GM23338 (cell line): ENCODE measurements around the gene RSPH3. TPM values are rescaled to one million over a fixed set of nuclear protein-coding genes. Genes with fewer than 3 reads are reported as not detected.

Experiments used
- ATAC-seq: fragments of 200-7000 bp; cut with Tn5 transposase; 3 replicates; pipeline ENCODE4 v1.9.1; 2020
- DNase-seq: peaks from one replicate; pipeline ENCODE4 v3.0.0-alpha.2; 2015; ENCODE audit warnings: low spot score
- H2AFZ ChIP-seq: fragments of 200-600 bp; sonication (generic); 2 replicates; pipeline ENCODE4 v1.8.0; 2016; ENCODE audit warnings: antibody characterized with exemption, mild to moderate bottlenecking, moderate library complexity
- H3F3A ChIP-seq: fragments of 200-600 bp; sonication (generic); replicated peaks from 2 replicates; pipeline ENCODE4 v1.8.0; 2017; ENCODE audit warnings: antibody characterized with exemption, mixed run types, low read depth
- H3K27ac ChIP-seq: fragments of 200-600 bp; sonication (generic); 2 replicates; pipeline ENCODE4 v1.6.1; 2016; ENCODE audit warnings: low read depth
- H3K27me3 ChIP-seq: fragments of 200-600 bp; sonication (generic); 2 replicates; pipeline ENCODE4 v1.8.0; 2016; ENCODE audit warnings: mild to moderate bottlenecking, mixed run types, moderate library complexity; ENCODE audit not compliant: insufficient read depth
- H3K36me3 ChIP-seq: fragments of 200-600 bp; sonication (generic); 2 replicates; pipeline ENCODE4 v1.8.0; 2016; ENCODE audit warnings: mild to moderate bottlenecking; ENCODE audit not compliant: insufficient read depth
- H3K4me1 ChIP-seq: fragments of 200-600 bp; sonication (generic); 2 replicates; pipeline ENCODE4 v1.8.0; 2016; ENCODE audit warnings: mild to moderate bottlenecking, moderate library complexity; ENCODE audit not compliant: insufficient read depth
- H3K4me2 ChIP-seq: fragments of 200-600 bp; sonication (generic); 2 replicates; pipeline ENCODE4 v1.7.1; 2017; ENCODE audit warnings: mixed run types
- H3K4me3 ChIP-seq: fragments of 200-600 bp; sonication (generic); 2 replicates; pipeline ENCODE4 v1.6.1; 2016; ENCODE audit warnings: mixed run types
- H3K79me2 ChIP-seq: fragments of 200-600 bp; sonication (generic); replicated peaks from 2 replicates; pipeline ENCODE4 v1.8.0; 2017; ENCODE audit warnings: mild to moderate bottlenecking; ENCODE audit not compliant: insufficient read depth
- H3K9me2 ChIP-seq: fragments of 200-600 bp; sonication (generic); 2 replicates; pipeline ENCODE4 v1.8.0; 2017; ENCODE audit not compliant: insufficient read depth
- H4K20me1 ChIP-seq: fragments of 200-600 bp; sonication (generic); replicated peaks from 2 replicates; pipeline ENCODE4 v1.8.0; 2017; ENCODE audit warnings: mild to moderate bottlenecking; ENCODE audit not compliant: insufficient read depth
- H3K27ac Mint-ChIP-seq: 2 replicates; pipeline ENCODE4 v1.8.0; 2020; ENCODE audit warnings: inconsistent platforms, mild to moderate bottlenecking, moderate library complexity, mixed read lengths
- H3K27me3 Mint-ChIP-seq: 3 replicates; pipeline ENCODE4 v1.8.0; 2022; ENCODE audit warnings: low read depth, mild to moderate bottlenecking, moderate library complexity, mixed read lengths, inconsistent platforms; ENCODE audit not compliant: insufficient read depth, poor library complexity
- H3K36me3 Mint-ChIP-seq: 3 replicates; pipeline ENCODE4 v1.8.0; 2021; ENCODE audit warnings: low read depth, mild to moderate bottlenecking, inconsistent platforms, moderate library complexity, mixed read lengths
- H3K4me1 Mint-ChIP-seq: 3 replicates; pipeline ENCODE4 v1.8.0; 2020; ENCODE audit warnings: mild to moderate bottlenecking, inconsistent platforms, mixed read lengths
- H3K4me3 Mint-ChIP-seq: 3 replicates; pipeline ENCODE4 v1.8.0; 2021; ENCODE audit warnings: moderate library complexity, mild to moderate bottlenecking, inconsistent platforms, mixed read lengths
- H3K9me3 Mint-ChIP-seq: 3 replicates; pipeline ENCODE4 v1.8.0; 2020; ENCODE audit warnings: moderate library complexity, mild to moderate bottlenecking, inconsistent platforms, mixed read lengths
- CREB1 ChIP-seq: fragments of 250-450 bp; sonication (Bioruptor Pico); IDR thresholded peaks from 2 replicates; pipeline ENCODE4 v1.5.0; 2020; ENCODE audit warnings: low read depth, mild to moderate bottlenecking, moderate library complexity
- ETS1 ChIP-seq: IDR thresholded peaks from 2 replicates; pipeline ENCODE4 v1.6.1; 2016; ENCODE audit warnings: antibody characterized with exemption
- EZH2 ChIP-seq: fragments of 200-600 bp; sonication (generic); IDR thresholded peaks from one replicate; pipeline ENCODE4 v1.8.0; 2017; ENCODE audit warnings: antibody characterized with exemption, mild to moderate bottlenecking, low read depth; ENCODE audit not compliant: unreplicated experiment
- EZH2phosphoT487 ChIP-seq: fragments of 200-600 bp; sonication (generic); IDR thresholded peaks from one replicate; pipeline ENCODE4 v1.8.1; 2018; ENCODE audit warnings: antibody characterized with exemption; ENCODE audit not compliant: unreplicated experiment
- JUNB ChIP-seq: IDR thresholded peaks from one replicate; pipeline ENCODE4 v1.6.1; 2016; ENCODE audit warnings: antibody characterized with exemption; ENCODE audit not compliant: unreplicated experiment
- NANOG ChIP-seq: IDR thresholded peaks from 2 replicates; pipeline ENCODE4 v1.6.1; 2016; ENCODE audit warnings: antibody characterized with exemption, borderline replicate concordance
- POLR2AphosphoS5 ChIP-seq: IDR thresholded peaks from 2 replicates; pipeline ENCODE4 v1.6.1; 2016; ENCODE audit warnings: antibody characterized with exemption, low read depth
- STAT1 ChIP-seq: IDR thresholded peaks from one replicate; pipeline ENCODE4 v1.6.1; 2016; ENCODE audit warnings: antibody characterized with exemption; ENCODE audit not compliant: unreplicated experiment
- ZNF114 ChIP-seq: fragments of 250-450 bp; sonication (Bioruptor Pico); IDR thresholded peaks from 2 replicates; pipeline ENCODE4 v1.5.0; 2020; ENCODE audit warnings: mild to moderate bottlenecking, moderate library complexity
- ZNF331 ChIP-seq: fragments of 250-450 bp; sonication (Bioruptor Pico); IDR thresholded peaks from 2 replicates; pipeline ENCODE4 v1.5.0; 2020; ENCODE audit warnings: low read depth, mild to moderate bottlenecking, moderate library complexity
- polyA plus RNA-seq: library from polyadenylated mRNA; unstranded; fragments of >200 nt; fragmentation: Nextera tagmentation; extraction: Ambion mirVana; gene quantifications from 2 replicates; pipeline ENCODE4 v1.2.1, GENCODE V29; 2016
- total RNA-seq: library from RNA; depleted of rRNA; stranded (reverse); fragments of >200 nt; shearing (Covaris generic); gene quantifications from 2 replicates; pipeline ENCODE4 v1.2.3, GENCODE V29; 2014
- TF ChIP-seq, protein P1 (sequence below), 2 experiments: fragments of 200-600 bp in 1 of 2; sonication (generic) in 1 of 2; conservative IDR thresholded peaks; 2 replicates each; pipeline versions ENCODE4 v1.5.1 to v1.6.1; 2016 to 2017; ENCODE audit warnings: antibody characterized with exemption in 2 of 2, low read depth in 2 of 2, mild to moderate bottlenecking in 2 of 2, moderate library complexity in 1 of 2
- TF ChIP-seq, protein P2 (sequence below): fragments of 250-450 bp; sonication (Bioruptor Pico); IDR thresholded peaks from 2 replicates; pipeline ENCODE4 v1.5.0; 2020; ENCODE audit warnings: mild to moderate bottlenecking, moderate library complexity
- TF ChIP-seq, protein P3 (sequence below): IDR thresholded peaks from one replicate; pipeline ENCODE4 v1.6.1; 2018; ENCODE audit warnings: antibody characterized with exemption; ENCODE audit not compliant: unreplicated experiment

RSPH3 gene
- total and polyA plus RNA-seq, 2 experiments from 2014 or later: 1.7 to 3.9 TPM

GRCh38 chr6:158988477-158988876 lies 11.5 kb downstream of the RSPH3 start:
- H3K4me1 Mint-ChIP-seq: no peaks in the 10 kb centered on the region
- H3K4me1 ChIP-seq: no peaks in the 10 kb centered on the region
- H4K20me1 ChIP-seq: no peaks in the 10 kb centered on the region
- no peak overlapping the region for H3K4me3 ChIP-seq
- no peaks in the 10 kb centered on the region for H3K36me3 ChIP-seq
- TF ChIP-seq ZNF331 (no peak), EZH2 (no peak), POLR2AphosphoS5 (no peak), ETS1 (no peak), CREB1 (CRISPR knock-in tag) (no peak), STAT1 (no peak), NANOG (no peak), JUNB (no peak), ZNF114 (no peak), EZH2phosphoT487 (no peak)
- TF ChIP-seq, protein P1, sequence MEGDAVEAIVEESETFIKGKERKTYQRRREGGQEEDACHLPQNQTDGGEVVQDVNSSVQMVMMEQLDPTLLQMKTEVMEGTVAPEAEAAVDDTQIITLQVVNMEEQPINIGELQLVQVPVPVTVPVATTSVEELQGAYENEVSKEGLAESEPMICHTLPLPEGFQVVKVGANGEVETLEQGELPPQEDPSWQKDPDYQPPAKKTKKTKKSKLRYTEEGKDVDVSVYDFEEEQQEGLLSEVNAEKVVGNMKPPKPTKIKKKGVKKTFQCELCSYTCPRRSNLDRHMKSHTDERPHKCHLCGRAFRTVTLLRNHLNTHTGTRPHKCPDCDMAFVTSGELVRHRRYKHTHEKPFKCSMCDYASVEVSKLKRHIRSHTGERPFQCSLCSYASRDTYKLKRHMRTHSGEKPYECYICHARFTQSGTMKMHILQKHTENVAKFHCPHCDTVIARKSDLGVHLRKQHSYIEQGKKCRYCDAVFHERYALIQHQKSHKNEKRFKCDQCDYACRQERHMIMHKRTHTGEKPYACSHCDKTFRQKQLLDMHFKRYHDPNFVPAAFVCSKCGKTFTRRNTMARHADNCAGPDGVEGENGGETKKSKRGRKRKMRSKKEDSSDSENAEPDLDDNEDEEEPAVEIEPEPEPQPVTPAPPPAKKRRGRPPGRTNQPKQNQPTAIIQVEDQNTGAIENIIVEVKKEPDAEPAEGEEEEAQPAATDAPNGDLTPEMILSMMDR (conservative IDR thresholded peaks at IDR 0.05; ENCODE audit: low read depth in 2 of 2): no peak
- TF ChIP-seq, protein P2, sequence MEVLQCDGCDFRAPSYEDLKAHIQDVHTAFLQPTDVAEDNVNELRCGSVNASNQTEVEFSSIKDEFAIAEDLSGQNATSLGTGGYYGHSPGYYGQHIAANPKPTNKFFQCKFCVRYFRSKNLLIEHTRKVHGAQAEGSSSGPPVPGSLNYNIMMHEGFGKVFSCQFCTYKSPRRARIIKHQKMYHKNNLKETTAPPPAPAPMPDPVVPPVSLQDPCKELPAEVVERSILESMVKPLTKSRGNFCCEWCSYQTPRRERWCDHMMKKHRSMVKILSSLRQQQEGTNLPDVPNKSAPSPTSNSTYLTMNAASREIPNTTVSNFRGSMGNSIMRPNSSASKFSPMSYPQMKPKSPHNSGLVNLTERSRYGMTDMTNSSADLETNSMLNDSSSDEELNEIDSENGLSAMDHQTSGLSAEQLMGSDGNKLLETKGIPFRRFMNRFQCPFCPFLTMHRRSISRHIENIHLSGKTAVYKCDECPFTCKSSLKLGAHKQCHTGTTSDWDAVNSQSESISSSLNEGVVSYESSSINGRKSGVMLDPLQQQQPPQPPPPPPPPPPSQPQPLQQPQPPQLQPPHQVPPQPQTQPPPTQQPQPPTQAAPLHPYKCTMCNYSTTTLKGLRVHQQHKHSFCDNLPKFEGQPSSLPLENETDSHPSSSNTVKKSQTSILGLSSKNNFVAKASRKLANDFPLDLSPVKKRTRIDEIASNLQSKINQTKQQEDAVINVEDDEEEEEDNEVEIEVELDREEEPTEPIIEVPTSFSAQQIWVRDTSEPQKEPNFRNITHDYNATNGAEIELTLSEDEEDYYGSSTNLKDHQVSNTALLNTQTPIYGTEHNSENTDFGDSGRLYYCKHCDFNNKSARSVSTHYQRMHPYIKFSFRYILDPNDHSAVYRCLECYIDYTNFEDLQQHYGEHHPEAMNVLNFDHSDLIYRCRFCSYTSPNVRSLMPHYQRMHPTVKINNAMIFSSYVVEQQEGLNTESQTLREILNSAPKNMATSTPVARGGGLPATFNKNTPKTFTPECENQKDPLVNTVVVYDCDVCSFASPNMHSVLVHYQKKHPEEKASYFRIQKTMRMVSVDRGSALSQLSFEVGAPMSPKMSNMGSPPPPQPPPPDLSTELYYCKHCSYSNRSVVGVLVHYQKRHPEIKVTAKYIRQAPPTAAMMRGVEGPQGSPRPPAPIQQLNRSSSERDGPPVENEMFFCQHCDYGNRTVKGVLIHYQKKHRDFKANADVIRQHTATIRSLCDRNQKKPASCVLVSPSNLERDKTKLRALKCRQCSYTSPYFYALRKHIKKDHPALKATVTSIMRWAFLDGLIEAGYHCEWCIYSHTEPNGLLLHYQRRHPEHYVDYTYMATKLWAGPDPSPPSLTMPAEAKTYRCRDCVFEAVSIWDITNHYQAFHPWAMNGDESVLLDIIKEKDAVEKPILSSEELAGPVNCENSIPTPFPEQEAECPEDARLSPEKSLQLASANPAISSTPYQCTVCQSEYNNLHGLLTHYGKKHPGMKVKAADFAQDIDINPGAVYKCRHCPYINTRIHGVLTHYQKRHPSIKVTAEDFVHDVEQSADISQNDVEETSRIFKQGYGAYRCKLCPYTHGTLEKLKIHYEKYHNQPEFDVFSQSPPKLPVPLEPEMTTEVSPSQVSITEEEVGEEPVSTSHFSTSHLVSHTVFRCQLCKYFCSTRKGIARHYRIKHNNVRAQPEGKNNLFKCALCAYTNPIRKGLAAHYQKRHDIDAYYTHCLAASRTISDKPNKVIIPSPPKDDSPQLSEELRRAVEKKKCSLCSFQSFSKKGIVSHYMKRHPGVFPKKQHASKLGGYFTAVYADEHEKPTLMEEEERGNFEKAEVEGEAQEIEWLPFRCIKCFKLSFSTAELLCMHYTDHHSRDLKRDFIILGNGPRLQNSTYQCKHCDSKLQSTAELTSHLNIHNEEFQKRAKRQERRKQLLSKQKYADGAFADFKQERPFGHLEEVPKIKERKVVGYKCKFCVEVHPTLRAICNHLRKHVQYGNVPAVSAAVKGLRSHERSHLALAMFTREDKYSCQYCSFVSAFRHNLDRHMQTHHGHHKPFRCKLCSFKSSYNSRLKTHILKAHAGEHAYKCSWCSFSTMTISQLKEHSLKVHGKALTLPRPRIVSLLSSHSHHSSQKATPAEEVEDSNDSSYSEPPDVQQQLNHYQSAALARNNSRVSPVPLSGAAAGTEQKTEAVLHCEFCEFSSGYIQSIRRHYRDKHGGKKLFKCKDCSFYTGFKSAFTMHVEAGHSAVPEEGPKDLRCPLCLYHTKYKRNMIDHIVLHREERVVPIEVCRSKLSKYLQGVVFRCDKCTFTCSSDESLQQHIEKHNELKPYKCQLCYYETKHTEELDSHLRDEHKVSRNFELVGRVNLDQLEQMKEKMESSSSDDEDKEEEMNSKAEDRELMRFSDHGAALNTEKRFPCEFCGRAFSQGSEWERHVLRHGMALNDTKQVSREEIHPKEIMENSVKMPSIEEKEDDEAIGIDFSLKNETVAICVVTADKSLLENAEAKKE: no peak
- TF ChIP-seq, protein P3, sequence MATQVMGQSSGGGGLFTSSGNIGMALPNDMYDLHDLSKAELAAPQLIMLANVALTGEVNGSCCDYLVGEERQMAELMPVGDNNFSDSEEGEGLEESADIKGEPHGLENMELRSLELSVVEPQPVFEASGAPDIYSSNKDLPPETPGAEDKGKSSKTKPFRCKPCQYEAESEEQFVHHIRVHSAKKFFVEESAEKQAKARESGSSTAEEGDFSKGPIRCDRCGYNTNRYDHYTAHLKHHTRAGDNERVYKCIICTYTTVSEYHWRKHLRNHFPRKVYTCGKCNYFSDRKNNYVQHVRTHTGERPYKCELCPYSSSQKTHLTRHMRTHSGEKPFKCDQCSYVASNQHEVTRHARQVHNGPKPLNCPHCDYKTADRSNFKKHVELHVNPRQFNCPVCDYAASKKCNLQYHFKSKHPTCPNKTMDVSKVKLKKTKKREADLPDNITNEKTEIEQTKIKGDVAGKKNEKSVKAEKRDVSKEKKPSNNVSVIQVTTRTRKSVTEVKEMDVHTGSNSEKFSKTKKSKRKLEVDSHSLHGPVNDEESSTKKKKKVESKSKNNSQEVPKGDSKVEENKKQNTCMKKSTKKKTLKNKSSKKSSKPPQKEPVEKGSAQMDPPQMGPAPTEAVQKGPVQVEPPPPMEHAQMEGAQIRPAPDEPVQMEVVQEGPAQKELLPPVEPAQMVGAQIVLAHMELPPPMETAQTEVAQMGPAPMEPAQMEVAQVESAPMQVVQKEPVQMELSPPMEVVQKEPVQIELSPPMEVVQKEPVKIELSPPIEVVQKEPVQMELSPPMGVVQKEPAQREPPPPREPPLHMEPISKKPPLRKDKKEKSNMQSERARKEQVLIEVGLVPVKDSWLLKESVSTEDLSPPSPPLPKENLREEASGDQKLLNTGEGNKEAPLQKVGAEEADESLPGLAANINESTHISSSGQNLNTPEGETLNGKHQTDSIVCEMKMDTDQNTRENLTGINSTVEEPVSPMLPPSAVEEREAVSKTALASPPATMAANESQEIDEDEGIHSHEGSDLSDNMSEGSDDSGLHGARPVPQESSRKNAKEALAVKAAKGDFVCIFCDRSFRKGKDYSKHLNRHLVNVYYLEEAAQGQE: no peak
- H2AFZ ChIP-seq: no peak overlapping the region
- H3K9me3 Mint-ChIP-seq: no peaks in the 10 kb centered on the region; the same call in 2 of the 3 replicates
- H3K36me3 Mint-ChIP-seq: no peaks in the 10 kb centered on the region; the same call in 1 of the 3 replicates
- H3K9me2 ChIP-seq: no peaks in the 10 kb centered on the region
- H3K27me3 ChIP-seq: no peaks in the 10 kb centered on the region
- ATAC-seq (no peak), DNase-seq (no peak)
- no peak overlapping the region for H3K4me2 ChIP-seq
- no peak overlapping the region for H3K27ac ChIP-seq
- H3K4me3 Mint-ChIP-seq: no peak overlapping the region
- no peaks in the 10 kb centered on the region for H3F3A ChIP-seq
- no peak overlapping the region for H3K27ac Mint-ChIP-seq
- H3K79me2 ChIP-seq: no peaks in the 10 kb centered on the region
- H3K27me3 Mint-ChIP-seq: no peaks in the 10 kb centered on the region
